H9 (cell line): ENCODE data around the gene TMEM92. TPM values are rescaled to one million over a fixed set of nuclear protein-coding genes. Genes with fewer than 3 reads are reported as not detected.

ENCODE experiments used
- DNase-seq: peaks from one replicate; pipeline ENCODE4 v3.0.0-alpha.2; 2017
- H2AFZ ChIP-seq: one replicate; pipeline ENCODE4 v1.6.1; 2013; ENCODE audit warnings: mild to moderate bottlenecking, low read length, control low read depth, moderate library complexity
- H2AK5ac ChIP-seq: 2 replicates; pipeline ENCODE4 v1.6.1; 2013; ENCODE audit warnings: low read length, control low read depth, mixed read lengths; ENCODE audit not compliant: insufficient read length
- H2BK120ac ChIP-seq: one replicate; pipeline ENCODE4 v1.6.1; 2013; ENCODE audit warnings: low read depth, mild to moderate bottlenecking, low read length, control low read depth, inconsistent platforms; ENCODE audit not compliant: poor library complexity, severe bottlenecking
- H2BK12ac ChIP-seq: 2 replicates; pipeline ENCODE4 v1.6.1; 2013; ENCODE audit warnings: low read length, control low read depth, mixed read lengths, low read depth; ENCODE audit not compliant: insufficient read length
- H2BK15ac ChIP-seq: 2 replicates; pipeline ENCODE4 v1.6.1; 2013; ENCODE audit warnings: low read depth, low read length, control low read depth
- H2BK20ac ChIP-seq: one replicate; pipeline ENCODE4 v1.6.1; 2013; ENCODE audit warnings: low read depth, mild to moderate bottlenecking, low read length, control low read depth, inconsistent platforms; ENCODE audit not compliant: poor library complexity, severe bottlenecking
- H2BK5ac ChIP-seq: 2 replicates; pipeline ENCODE4 v1.6.1; 2013; ENCODE audit warnings: low read length, control low read depth, mixed read lengths; ENCODE audit not compliant: insufficient read length
- H3K14ac ChIP-seq: 2 replicates; pipeline ENCODE4 v1.6.1; 2013; ENCODE audit warnings: low read length, control low read depth; ENCODE audit not compliant: insufficient read depth
- H3K18ac ChIP-seq: 2 replicates; pipeline ENCODE4 v1.6.1; 2013; ENCODE audit warnings: low read depth, mild to moderate bottlenecking, mixed read lengths, low read length, control low read depth; ENCODE audit not compliant: insufficient read length
- H3K23ac ChIP-seq: 2 replicates; pipeline ENCODE4 v1.6.1; 2013; ENCODE audit warnings: low read length, control low read depth, mixed read lengths, low read depth; ENCODE audit not compliant: insufficient read length
- H3K23me2 ChIP-seq: 2 replicates; pipeline ENCODE4 v1.6.1; 2013; ENCODE audit warnings: low read depth, mild to moderate bottlenecking, mixed read lengths, low read length, control low read depth; ENCODE audit not compliant: insufficient read length, poor library complexity, severe bottlenecking
- H3K27ac ChIP-seq: 2 replicates; pipeline ENCODE4 v1.5.1; 2013; ENCODE audit warnings: low read length, control low read depth, mixed read lengths, low read depth; ENCODE audit not compliant: insufficient read length
- H3K27me3 ChIP-seq: 2 replicates; pipeline ENCODE4 v1.6.1; 2013; ENCODE audit warnings: low read length, control low read depth, inconsistent platforms; ENCODE audit not compliant: insufficient read depth
- H3K4ac ChIP-seq: 2 replicates; pipeline ENCODE4 v1.6.1; 2013; ENCODE audit warnings: low read depth, mild to moderate bottlenecking, control low read depth, inconsistent platforms, low read length, moderate library complexity
- H3K4me1 ChIP-seq: 2 replicates; pipeline ENCODE4 v1.6.1; 2013; ENCODE audit warnings: low read length, control low read depth, inconsistent platforms; ENCODE audit not compliant: insufficient read depth
- H3K4me2 ChIP-seq: 2 replicates; pipeline ENCODE4 v1.6.1; 2013; ENCODE audit warnings: low read length, control low read depth, mixed read lengths; ENCODE audit not compliant: insufficient read length, insufficient read depth
- H3K56ac ChIP-seq: 2 replicates; pipeline ENCODE4 v1.6.1; 2013; ENCODE audit warnings: low read depth, mild to moderate bottlenecking, mixed read lengths, low read length, control low read depth; ENCODE audit not compliant: insufficient read length
- H3K79me1 ChIP-seq: 2 replicates; pipeline ENCODE4 v1.6.1; 2013; ENCODE audit warnings: low read depth, mild to moderate bottlenecking, moderate library complexity, low read length, control low read depth, inconsistent platforms; ENCODE audit not compliant: insufficient read depth, poor library complexity, severe bottlenecking
- H3K79me2 ChIP-seq: 2 replicates; pipeline ENCODE4 v1.6.1; 2013; ENCODE audit warnings: low read length, control low read depth, inconsistent platforms; ENCODE audit not compliant: insufficient read depth
- H3K9ac ChIP-seq: 2 replicates; pipeline ENCODE4 v1.6.1; 2013; ENCODE audit warnings: low read length, control low read depth, mixed read lengths; ENCODE audit not compliant: insufficient read length; ENCODE audit errors: extremely low read depth
- H3K9me3 ChIP-seq: one replicate; pipeline ENCODE4 v1.6.1; 2013; ENCODE audit warnings: low read depth, low read length, inconsistent platforms; ENCODE audit not compliant: control insufficient read depth
- H3T11ph ChIP-seq: one replicate; pipeline ENCODE4 v1.6.1; 2013; ENCODE audit warnings: mild to moderate bottlenecking, low read length, control low read depth, inconsistent platforms
- H4K20me1 ChIP-seq: one replicate; pipeline ENCODE4 v1.6.1; 2013; ENCODE audit not compliant: control insufficient read depth, insufficient read length, insufficient read depth
- H4K5ac ChIP-seq: 2 replicates; pipeline ENCODE4 v1.6.1; 2013; ENCODE audit warnings: low read depth, mild to moderate bottlenecking, mixed read lengths, low read length, control low read depth; ENCODE audit not compliant: insufficient read length
- H4K8ac ChIP-seq: replicated peaks from 2 replicates; pipeline ENCODE4 v1.6.1; 2013; ENCODE audit warnings: low read length, control low read depth, mixed read lengths, low read depth; ENCODE audit not compliant: insufficient read length
- H4K91ac ChIP-seq: 2 replicates; pipeline ENCODE4 v1.6.1; 2013; ENCODE audit warnings: low read depth, mild to moderate bottlenecking, moderate library complexity, mixed read lengths, low read length, control low read depth; ENCODE audit not compliant: insufficient read length
- H3K27ac Mint-ChIP-seq, 3 experiments: 2 replicates in 2 of 3; 3 replicates in 1 of 3; pipeline ENCODE4 v1.8.0; 2020 to 2021; ENCODE audit warnings: mixed read lengths in 3 of 3, mild to moderate bottlenecking in 1 of 3, moderate library complexity in 1 of 3
- H3K27me3 Mint-ChIP-seq: 2 replicates; pipeline ENCODE4 v1.8.0; 2021; ENCODE audit warnings: low read depth, mild to moderate bottlenecking, moderate library complexity, mixed read lengths
- H3K36me3 Mint-ChIP-seq, 3 experiments: 2 replicates in 2 of 3; 3 replicates in 1 of 3; pipeline ENCODE4 v1.8.0; 2020 to 2021; ENCODE audit warnings: low read depth in 3 of 3, mixed read lengths in 3 of 3; ENCODE audit not compliant: insufficient read depth in 1 of 3
- H3K4me1 Mint-ChIP-seq, 2 experiments: 2 replicates each; pipeline ENCODE4 v1.8.0; 2020; ENCODE audit warnings: mixed read lengths in 2 of 2
- H3K4me3 Mint-ChIP-seq, 2 experiments: 2 replicates in 1 of 2; 3 replicates in 1 of 2; pipeline ENCODE4 v1.8.0; 2020 to 2021; ENCODE audit warnings: mild to moderate bottlenecking in 2 of 2, mixed read lengths in 2 of 2, moderate library complexity in 1 of 2
- H3K9me3 Mint-ChIP-seq, 2 experiments: 2 replicates in 1 of 2; 3 replicates in 1 of 2; pipeline ENCODE4 v1.8.0; 2020; ENCODE audit warnings: mild to moderate bottlenecking in 2 of 2, mixed read lengths in 2 of 2, moderate library complexity in 1 of 2
- CTCF ChIP-seq: fragments of 200-600 bp; sonication (generic); conservative IDR thresholded peaks from 3 replicates; pipeline ENCODE4 v1.8.0; 2021; ENCODE audit warnings: antibody characterized with exemption, mild to moderate bottlenecking
- WGBS: extraction: QIAGEN DNeasy Blood & Tissue Kit; methylation state at CpG from one replicate; pipeline ENCODE4 v1.1.7; 2013; ENCODE audit warnings: missing lambda C conversion rate, low lambda C conversion rate, mixed read lengths; ENCODE audit not compliant: insufficient read length; ENCODE audit errors: extremely low coverage; 5-methylcytosine and 5-hydroxymethylcytosine counted together
- total RNA-seq: library from RNA; stranded (reverse); gene quantifications from 2 replicates; pipeline ENCODE4 v1.2.1, GENCODE V29; 2021

The TMEM92 gene
- total RNA-seq, 1 experiment from 2014 or later: 10.9 TPM

DNA sequence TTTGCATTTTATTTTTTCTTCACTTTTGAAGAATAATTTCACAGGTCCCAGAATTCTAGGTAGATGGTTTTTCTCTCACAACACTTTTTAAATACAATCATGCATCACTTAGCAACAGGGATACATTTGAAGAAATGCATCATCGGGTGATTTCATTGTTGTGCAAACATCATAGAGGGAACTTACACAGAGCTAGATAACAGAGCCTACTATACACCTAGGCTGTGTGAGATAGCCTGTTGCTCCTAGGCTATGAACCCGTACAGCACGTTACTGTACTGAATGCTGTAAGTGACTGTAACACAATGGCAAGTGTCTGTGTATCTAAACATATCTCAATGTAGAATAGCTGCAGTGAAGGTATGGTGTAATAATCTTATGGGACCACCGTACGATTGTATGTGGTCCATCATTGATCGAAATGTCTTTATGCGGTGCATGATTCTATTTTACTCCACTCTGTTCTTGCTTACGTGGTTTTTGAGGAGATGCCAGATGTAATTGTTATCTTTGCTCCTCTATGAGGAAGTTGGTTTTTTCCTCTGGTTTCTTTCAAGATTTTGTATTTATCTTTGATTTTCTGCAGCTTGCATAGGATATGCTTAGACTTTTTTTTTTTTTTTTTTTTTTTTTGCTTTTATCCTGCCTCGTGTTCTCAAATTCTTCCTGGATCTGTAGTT, 35.5 kb upstream of the TMEM92 start:
- Histone ChIP-seq H2BK5ac (no peak overlapping the region), H3K4me1 (no peaks in the 10 kb centered on the region), H3K18ac (no peak overlapping the region), H3K9ac (no peak overlapping the region), H2BK15ac (no peak overlapping the region), H3K27me3 (no peaks in the 10 kb centered on the region), H2AFZ (no peak overlapping the region), H3T11ph (no peak overlapping the region), H2BK120ac (no peak overlapping the region), H4K8ac (no peak overlapping the region), H4K91ac (no peak overlapping the region), H2BK20ac (no peak overlapping the region), H2AK5ac (no peak overlapping the region), H3K4ac (no peak overlapping the region), H3K23ac (no peak overlapping the region), H3K23me2 (no peaks in the 10 kb centered on the region), H2BK12ac (no peak overlapping the region), H3K27ac (no peak overlapping the region), H3K79me2 (no peaks in the 10 kb centered on the region), H3K56ac (no peak overlapping the region), H3K4me2 (no peak overlapping the region), H3K14ac (no peak overlapping the region), H3K79me1 (no peaks in the 10 kb centered on the region), H4K20me1 (no peaks in the 10 kb centered on the region), H3K9me3 (no peaks in the 10 kb centered on the region), H4K5ac (no peak overlapping the region)
- H3K4me1 Mint-ChIP-seq: no peaks in the 10 kb centered on the region
- H3K36me3 Mint-ChIP-seq: no peaks in the 10 kb centered on the region
- H3K27me3 Mint-ChIP-seq: peaks cover 25% of the 10 kb centered on the region
- peaks cover 6 to 15% of the 10 kb centered on the region in 2 experiments; a peak in 4 of 5 replicates for H3K9me3 Mint-ChIP-seq
- no CpG with 5 or more reads among the region's 9 CpGs for WGBS
- no peak for DNase-seq
- TF ChIP-seq CTCF: no peak
- no peak overlapping the region for H3K27ac Mint-ChIP-seq
- H3K4me3 Mint-ChIP-seq: no peak overlapping the region
